Fibroblast of skin of right biceps (primary cell): ENCODE data around the gene MRRF.

Experiments used
- DNase-seq: peaks from one replicate; pipeline ENCODE4 v3.0.0-alpha.2; 2013

Gene MRRF

DNA sequence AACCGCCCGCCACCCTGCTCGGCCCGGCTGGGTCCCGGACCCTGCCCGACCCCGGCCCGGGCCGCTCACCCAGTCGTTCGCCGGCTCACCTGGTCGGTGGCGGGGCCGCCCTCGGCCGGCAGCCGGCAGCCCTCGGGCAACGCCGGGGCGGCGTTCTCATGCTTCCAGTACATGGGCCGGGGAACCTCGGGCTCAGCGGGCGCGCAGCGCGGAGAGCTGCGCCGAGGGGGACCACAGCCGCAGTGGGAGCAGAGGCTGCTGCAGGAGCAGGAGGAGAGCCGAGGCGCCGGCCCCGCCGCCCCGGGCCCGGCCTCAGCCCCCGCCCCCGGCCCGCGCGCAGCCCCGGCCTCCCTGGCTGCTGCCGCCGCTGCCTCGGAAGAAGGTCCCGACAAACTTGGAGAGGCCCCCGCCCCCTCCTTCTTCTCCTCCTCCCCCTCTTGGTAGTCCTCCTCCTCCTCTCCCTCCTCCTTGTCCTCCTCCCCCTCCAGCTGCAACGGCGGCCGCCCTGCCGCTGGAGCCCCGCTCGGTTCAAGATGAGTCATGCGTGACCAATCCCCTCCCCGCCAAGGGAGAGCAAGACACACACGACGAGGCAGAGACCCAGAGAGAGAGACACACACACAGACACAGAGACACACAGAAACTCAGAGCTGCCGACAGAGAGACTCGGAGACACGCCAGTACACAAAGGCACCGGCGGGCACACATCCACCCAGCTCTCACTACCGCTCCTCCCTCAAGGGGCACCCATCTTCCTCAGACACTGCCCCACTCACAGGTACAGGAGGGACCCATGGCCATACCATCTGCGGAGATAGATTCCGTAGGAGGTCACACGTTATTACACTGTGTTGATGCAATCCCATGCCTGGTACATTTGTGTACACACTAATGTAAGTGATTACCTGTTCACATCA is 35.9 kb upstream of the MRRF start, which contains the start of gene LHX6:
Gene LHX6, minus strand, starts transcription at position 390 of the 917 bp plus-strand sequence. Its CDS starts 217 bp downstream, at position 173.
- DNase-seq: peak; percentile 52

DNA sequence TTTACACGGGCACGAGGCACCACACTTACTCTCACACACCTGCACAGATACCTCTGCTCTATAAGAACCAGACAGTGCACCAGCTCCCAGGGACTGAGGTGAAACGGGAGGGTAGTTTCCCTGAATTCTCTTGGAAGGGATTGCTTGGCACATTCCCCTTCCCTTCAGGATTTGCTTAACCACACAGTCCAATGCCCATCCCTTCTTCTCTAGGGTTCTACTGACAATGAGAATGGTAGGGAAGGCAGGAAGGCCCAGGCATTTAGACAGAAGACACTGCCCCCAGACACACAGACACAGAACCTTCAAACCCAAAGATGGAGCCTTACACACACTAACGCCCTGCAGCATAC is 35.2 kb upstream of the MRRF start:
- no peak for DNase-seq

DNA sequence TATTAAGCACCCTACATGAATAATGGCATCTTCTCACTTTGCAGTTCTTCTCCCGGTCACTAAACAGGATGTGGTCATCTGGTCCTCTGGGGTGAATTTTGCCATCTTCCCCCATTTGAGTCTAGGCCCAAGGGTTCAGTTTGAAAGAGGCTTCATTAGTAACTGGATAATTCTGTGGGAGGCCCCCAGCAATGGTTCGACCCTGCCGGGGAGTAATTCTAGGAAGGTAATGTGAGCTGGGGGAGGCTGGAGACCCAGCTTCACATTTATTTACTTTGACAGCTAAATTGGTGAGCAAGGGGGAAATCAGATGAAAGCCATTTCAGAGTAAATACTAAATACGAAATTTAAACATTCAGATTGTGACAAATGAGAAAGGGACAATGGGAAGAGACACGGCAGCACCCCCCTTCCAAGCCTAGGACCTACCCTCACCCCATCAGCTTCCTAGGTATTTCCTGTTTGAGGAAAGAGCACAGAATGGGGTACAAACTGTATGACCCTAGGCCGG is 31.8 kb upstream of the MRRF start:
- no peak for DNase-seq

DNA sequence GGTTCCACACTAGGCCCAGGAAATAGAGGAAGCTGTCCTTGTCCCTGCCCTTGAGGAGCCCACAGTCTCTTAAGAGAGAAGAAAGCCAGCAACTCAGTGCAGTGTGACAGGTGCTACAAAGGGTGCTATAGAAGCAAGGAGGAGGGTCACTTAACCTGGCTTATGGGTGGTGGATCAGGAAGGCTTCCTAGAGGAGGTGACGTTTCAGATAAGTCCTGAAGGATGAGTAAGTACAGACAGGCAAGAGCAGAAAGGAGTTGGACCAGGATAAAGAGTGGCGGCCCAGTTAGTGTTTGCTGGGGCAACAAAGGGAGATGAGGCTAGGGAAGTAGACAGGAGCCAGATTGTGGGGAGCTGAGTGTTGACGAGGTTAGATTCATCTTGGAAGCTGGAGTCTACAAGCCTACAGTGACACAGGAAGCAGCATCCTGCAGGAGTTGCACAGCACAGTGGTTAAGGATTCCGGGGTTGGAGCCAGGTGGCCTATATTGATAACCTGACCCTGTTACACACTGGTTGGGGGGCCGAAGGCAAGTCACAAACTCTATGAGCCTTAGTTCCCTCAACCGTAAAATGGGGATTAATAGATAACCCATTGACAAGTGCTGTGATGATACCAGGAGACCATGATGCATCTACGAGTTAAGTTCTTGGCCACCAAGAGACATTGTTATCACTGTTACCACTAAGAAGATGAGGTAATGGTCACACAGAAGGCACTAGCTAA is 30.5 kb upstream of the MRRF start:
- DNase-seq: no peak

DNA sequence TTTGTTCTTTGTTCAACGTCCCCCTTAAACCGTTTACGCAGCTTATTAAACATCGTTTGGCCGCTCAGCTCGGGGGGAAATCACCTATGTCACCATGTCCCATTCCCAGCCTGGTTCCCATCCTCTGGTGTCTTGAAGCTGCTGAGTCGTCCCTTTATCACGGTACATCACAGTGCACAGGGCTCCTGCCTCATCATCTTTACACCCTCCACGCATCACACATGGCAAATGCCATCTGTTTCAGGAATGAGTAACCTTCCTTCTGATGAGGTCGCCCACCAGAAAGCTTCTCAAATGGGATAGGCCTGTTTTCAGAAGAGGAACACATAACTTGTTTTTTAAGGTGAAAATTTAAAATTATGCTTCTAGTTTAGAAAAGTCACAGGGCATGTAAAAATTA is 28.0 kb upstream of the MRRF start:
- no peak for DNase-seq

DNA sequence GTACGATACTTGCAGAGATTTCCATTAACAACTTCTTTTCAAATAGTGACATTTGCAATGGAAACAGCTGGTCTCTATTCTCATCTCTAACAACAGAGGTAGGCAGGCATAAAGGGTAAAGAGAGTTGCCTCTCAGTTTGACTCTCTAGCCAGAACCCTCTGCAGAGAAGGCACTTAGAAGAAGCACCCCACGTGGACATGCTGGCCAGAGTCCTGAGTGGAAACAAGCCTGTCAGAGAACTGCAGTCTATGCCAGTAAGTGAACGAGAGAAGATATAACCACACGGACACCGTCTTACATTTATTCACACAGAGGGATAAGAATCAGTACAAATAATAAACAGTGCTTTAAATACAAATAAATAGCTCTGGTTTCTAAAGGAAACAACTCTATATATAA is 25.0 kb upstream of the MRRF start:
- no peak for DNase-seq

DNA sequence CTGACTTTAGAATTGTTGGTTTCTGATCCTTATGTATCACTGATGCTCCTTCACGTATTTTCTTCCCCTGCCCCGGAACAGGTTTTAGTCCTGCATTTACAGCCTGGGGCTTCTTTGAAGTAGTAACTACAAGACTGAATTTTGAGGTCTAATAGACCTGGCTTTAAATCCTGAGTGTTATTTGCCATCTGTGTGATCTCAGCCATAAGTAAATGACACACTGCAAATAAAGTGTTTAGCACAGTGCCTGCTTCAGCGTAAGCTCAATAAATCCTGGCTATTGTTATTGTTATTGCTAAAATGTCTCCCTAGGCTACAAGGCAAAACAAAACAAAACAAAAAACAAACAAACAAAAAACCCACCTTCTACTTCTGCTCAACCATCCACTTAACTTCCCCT is 20.3 kb upstream of the MRRF start:
- DNase-seq: no peak

DNA sequence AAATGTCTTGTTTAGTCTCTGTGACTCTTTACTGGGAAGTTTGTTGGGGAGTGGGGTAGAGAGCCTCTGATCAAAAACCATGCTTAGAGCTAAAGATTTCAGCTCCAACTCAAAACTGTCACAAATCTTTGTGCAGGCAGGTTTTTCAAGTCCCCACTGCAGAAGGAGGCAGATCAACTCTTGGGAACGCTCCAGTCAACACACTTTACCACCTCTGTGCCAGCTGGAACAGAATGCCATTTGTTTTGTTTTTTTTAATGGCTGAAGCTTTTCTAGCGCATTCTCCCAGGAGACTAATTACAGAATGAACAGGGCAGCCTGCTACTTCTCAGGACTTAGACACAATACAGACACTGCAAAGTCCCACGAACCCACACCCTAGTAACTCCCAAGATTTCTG is 18.0 kb upstream of the MRRF start:
- DNase-seq: no peak

DNA sequence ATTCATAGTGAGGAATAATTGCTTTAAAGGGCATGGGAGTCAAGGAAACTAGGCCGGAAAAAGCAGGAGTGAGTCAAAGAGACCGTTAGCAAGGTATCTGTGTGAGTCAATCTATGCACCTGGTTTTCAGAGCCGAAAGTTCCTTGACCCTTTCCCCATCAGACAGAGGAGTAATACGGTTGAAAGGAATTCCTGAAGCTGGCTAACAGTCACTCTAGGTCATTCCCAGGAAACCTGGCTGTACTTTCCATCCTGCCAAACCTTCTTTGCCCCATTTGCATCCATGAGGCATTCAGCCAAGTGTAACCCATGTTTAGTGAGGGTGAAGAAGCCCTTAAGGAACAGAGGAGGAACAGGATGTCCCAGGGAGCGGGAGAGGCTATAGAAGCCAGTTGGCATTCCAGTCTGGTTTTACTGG is 16.2 kb upstream of the MRRF start:
- DNase-seq: no peak

DNA sequence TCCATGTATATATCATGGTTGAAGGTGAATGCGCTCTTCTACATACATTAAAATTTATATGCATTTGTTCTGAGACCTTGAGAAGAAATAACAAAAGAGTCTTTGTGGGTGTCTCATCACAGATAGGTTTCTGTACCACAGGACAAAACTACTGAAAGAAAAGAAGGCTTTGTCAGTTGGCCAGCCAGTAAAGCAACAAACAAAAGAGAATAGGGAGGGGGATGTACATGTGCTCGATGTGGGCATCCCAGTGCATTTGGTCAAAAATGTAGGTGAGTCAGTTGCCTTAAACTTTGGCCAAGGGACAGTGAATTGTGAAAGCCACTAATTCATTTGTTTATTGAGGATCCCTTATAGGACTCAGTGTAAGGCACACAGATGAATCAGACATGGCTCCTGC is 13.3 kb upstream of the MRRF start:
- no peak for DNase-seq

DNA sequence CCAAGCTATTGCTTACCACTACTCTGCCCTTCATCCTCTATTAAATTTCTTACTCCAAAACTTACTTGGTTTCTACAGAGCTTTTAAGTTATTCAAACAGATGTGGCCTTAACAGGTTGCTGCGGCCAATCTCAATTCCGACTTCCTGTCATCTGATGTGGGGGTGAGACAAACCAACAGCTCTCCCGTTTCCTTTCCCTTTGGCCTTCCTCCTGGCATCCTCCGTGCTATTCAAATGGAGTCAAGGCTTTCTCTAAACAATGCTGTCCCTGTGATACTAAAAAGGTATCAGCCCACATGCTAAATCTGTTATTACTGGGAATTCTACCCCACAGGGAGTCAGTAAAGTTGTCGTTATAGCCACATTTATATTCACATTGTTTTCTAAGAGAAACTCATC is 11.9 kb upstream of the MRRF start:
- DNase-seq: no peak

DNA sequence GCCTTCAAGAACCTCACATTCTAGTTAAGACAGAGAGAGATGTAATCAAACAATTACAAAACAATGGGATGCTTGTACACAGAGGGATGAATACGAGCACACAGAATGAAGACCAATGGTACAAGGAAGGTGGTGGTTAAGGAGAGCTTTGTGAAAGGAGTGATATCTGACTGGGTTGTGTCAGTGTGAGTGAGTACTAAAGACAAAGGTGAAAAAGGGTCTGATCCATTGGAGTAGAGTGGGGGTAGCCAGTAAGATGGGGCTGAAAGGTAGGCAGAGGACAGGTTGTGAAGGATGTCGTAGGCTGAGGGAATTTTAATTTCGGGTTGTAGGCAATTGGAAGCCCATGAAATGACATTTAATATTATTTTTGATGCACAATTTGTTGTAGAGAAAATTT is 9.9 kb upstream of the MRRF start:
- DNase-seq: no peak

DNA sequence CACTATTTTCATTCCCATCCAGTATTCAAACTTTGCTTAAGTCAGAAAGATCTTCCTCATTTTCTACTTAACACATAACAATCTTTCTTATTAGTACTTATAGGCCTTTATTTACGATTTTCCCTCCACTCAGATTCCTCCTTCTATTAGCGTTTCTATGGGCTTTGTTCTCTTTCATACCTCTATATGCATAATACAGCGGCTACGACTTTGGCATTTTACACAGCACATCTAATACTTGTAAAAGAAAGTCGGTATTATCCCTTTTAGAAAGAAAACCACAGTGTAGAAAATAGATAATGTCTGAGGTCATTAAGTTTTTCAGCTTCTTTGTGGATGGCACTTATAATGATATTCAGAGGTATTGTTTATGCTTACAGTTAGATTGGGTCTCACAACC is 8.5 kb upstream of the MRRF start:
- DNase-seq: no peak

DNA sequence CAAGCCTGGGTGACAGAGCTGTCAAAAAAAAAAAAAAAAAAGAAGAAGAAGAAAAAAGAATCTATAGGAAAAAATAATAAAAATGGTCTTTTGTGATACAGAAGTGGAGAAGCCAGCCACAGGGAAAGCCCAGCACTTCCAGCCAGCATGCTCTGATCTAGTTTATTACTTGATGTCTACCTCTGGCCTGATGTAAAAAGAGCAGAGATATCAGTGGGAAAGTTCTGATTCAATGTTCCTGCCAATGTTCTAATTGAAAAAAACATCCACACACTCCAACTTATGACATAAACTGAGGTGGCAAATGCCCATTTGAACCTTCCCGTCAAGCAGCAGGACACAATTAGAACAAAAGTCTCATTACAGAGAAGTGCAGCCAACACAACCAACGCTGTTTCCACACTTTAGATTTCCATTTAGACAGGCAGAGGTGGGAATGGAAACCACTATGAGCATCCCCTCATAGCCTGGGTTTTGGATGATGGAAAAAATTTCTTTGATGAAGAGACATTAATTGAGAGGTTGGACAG is 5.7 kb upstream of the MRRF start:
- no peak for DNase-seq

DNA sequence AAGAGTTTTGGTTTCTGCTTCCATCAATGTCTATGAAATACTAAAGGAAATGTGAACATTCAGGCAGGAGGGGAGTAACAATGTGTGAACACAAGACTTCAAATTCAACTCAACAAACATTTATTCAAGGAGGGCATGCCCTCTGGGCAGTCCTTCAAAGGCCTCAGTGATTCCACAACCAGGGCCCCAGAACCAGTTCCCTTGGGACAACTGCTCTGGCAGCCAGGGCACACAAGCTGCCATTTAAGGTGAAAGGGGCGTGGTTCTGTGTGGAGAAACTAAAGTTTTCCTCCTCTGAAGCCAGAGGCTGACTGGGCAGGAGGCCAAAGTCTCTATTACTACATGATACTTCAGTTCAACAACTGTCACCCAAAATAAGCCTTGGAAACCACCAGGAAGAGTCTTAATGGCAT is 3.2 kb upstream of the MRRF start:
- peak; percentile 64 for DNase-seq

DNA sequence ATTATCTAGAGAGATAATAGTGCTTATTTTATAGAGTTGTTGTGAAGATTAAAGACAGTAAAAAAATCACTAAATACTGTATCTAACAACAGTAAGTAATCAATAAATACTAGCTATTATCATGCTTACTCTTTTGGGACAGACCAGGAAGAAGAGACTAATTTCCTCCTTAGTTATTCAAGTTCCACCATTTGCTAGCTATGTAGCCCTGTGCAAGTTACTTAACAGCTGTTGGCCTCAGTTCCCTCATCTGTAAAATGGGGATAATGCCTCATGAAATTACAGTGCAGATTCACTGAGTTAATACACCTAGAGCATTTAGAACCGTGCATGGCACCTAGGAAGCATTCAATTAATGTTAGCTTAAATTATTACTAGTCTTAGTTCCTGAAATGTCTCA is 2.6 kb upstream of the MRRF start:
- no peak for DNase-seq

DNA sequence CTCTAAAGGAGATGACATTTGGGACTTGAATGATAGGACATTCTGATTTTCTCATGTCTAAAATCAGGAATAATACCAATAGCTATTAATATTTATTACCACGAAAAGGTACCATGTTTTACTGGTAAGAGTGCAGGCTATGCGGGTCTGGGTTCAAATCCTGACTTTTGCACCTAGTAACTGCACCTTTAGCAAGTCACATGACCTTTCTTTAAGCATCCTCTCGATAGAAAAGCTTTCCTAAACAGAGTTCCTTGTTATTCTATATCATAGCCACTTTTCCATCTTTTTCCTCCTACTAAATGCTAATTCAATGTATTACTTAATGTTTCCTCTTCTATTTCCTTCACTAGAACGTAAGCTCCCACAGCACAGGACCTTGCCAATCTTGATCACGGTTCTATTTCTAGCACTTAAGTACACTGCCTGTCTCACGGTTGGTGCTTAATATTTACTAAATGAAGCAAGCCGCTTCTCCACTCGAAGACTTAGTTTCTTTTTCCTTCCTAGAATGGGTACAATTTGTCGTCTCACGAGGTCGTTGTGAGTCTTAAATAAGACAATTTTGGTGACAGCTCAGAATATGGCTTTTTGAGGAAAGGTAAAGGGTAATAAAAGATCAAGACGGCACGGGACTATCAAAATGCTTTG is 858 bp upstream of the MRRF start:
- DNase-seq: peak; percentile 0

DNA sequence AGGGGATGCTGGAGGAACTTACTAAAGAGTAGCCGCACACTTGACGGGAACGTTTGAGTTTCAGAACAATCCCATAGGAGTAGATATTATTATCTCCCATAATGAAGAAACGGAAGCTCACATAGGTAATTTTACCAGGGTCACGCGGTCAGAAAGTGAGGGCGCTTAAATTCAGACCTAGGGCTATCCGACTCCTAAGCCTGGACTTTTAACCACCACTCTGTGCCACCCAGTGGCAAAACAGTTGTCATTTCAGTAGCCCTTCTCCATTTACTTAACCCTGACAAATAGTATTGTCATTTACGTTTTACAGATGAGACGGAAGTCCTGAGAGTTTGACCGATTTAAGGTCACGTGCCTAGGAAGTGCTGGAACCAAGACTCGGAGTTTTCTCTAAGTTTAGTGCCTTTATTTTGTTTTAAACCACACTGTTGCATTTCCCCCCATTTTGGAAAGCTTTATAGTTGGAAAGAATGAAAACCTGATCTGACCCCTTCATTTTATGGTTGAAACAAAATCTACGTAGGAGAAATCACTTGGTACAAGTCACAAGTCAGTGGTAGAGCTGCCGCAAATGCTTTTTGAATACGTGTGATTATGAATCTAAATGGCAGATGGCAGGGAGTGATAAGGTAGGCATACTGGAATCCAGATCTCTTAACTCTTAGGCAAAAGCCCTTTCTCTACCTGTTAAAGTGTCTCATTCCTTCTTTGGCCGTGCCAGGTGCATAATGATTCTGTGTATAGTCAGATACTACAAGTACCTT is 650 bp downstream of the MRRF start:
- DNase-seq: peak; percentile 19

DNA sequence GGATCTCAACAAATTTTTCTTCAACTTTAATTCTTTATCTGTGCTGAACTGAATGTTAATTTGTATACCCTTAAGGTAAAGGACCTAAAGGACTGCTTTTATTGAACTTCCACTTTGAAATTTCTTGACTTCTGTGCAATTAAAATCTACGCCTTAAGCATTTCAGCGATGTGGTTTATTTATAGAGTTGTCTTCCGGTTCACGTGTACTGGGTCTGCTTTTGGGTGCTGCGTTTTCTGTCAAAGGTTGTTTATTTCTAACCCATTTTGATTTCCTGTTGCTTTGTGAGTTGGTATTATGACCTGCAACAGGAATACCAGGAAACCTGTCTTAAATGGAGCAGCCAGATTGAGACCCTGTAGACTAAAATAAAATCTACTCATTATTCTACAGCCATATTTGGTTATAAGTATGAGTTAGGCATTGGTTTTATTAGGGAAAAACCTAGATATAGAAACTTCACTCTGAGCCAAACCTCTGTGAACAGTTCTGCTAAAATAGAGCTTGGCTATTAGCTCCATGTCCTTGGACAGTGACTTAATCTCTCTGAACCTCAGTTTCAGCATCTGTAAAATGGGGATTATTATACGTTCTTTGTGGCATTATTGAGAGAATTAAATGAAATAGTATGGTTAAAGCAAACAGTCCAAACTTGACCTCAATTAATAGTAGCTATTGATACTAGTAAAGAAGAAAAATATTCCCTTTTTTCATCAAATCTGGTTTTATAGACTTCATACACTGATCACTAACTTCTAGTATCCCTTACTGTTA is 3.5 kb downstream of the MRRF start:
- DNase-seq: no peak

DNA sequence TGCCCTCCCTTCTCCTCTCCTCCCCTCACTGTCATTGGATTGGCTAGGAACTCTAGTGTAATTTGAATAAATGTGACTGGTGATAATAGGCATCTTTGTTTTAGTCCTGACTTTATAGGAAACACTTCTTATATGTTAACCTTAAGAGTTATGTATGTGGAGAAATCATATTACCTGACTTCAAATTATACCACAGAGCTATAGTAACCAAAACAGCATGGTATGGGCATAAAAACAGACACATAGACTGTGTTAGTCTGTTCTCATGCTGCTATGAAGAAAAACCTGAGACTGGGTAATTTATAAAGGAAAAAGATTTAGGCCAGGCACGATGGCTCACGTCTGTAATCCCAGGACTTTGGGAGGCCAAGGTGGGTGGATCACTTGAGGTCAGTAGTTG is 9.4 kb downstream of the MRRF start:
- DNase-seq: no peak

DNA sequence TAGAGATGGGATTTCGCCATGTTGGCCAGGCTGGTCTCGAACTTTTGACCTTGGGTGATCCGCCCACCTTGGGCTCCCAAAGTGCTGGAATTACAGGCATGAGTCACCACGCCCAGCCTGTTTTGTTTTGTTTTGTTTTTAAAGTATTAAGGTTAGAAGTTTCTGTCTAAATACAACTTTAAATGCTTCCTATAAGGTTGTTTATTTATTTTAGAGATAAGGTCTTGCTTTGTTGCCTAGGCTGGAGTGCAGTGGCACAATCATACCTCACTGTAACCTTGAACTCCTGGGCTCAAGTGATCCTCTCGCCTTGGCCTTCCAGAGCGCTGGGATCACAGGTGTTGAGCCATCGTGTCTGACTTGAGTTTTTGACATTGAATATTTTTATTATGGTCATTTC is 11.4 kb downstream of the MRRF start:
- no peak for DNase-seq
